ENCODE data around the gene NDUFS6.

NDUFS6 gene

GRCh38 chr5:1853531-1853930 lies 52.3 kb downstream of the NDUFS6 start:
- H3K4me3 ChIP-seq (ENCODE audit: low read depth, low read length) = no peak overlapping the region
- TF ChIP-seq, protein P1, sequence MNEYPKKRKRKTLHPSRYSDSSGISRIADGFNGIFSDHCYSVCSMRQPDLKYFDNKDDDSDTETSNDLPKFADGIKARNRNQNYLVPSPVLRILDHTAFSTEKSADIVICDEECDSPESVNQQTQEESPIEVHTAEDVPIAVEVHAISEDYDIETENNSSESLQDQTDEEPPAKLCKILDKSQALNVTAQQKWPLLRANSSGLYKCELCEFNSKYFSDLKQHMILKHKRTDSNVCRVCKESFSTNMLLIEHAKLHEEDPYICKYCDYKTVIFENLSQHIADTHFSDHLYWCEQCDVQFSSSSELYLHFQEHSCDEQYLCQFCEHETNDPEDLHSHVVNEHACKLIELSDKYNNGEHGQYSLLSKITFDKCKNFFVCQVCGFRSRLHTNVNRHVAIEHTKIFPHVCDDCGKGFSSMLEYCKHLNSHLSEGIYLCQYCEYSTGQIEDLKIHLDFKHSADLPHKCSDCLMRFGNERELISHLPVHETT (tag by site-specific recombination; IDR thresholded peaks at IDR 0.05) = no peak
- TF ChIP-seq ZNF600 (tag by site-specific recombination; IDR thresholded peaks at IDR 0.05) = peak; percentile 27; the same call in 1 of the 2 replicates
- POLR2A ChIA-PET = no interaction called here
- CTCF ChIA-PET = interaction anchor here (0.5 kb wide), 1 partner anchor 121 kb away, joined by 4 read pairs; no protein-coding TSS in a partner anchor
- no peaks in the 10 kb centered on the region for H3K4me1 ChIP-seq (ENCODE audit: control insufficient read depth, insufficient read depth, low read length)
- H3K36me3 ChIP-seq (ENCODE audit: control insufficient read depth in 2 of 2, insufficient read depth in 1 of 2, low read length in 2 of 2) = no peaks in the 10 kb centered on the region
- no peaks in the 10 kb centered on the region for H3K9me3 ChIP-seq (ENCODE audit: control insufficient read depth, insufficient read depth, low read depth, low read length)
- no peak overlapping the region for H3K27ac ChIP-seq (ENCODE audit: extremely low read depth, low read depth, low read length)

GRCh38 chr5:1855075-1855474 lies 53.9 kb downstream of the NDUFS6 start:
- Histone ChIP-seq H3K27ac (ENCODE audit: extremely low read depth, low read depth, low read length) (no peak overlapping the region), H3K36me3 (ENCODE audit: control insufficient read depth in 2 of 2, insufficient read depth in 1 of 2, low read length in 2 of 2) (no peaks in the 10 kb centered on the region), H3K4me1 (ENCODE audit: control insufficient read depth, insufficient read depth, low read length) (no peaks in the 10 kb centered on the region), H3K4me3 (ENCODE audit: low read depth, low read length) (no peak overlapping the region), H3K9me3 (ENCODE audit: control insufficient read depth, insufficient read depth, low read depth, low read length) (no peaks in the 10 kb centered on the region)
- TF ChIP-seq ZNF350 (tag by site-specific recombination; IDR thresholded peaks at IDR 0.05) (no peak), YY2 (tag by site-specific recombination; IDR thresholded peaks at IDR 0.05) (no peak), ZNF433 (tag by site-specific recombination; IDR thresholded peaks at IDR 0.05; ENCODE audit: low read depth) (no peak), ZNF654 (tag by site-specific recombination; IDR thresholded peaks at IDR 0.05; ENCODE audit: low read depth) (no peak), ZIC2 (tag by site-specific recombination; IDR thresholded peaks at IDR 0.05) (peak; percentile 67), ZNF169 (tag by site-specific recombination; IDR thresholded peaks at IDR 0.05) (no peak), ZNF2 (tag by site-specific recombination; IDR thresholded peaks at IDR 0.05) (no peak), ZNF488 (tag by site-specific recombination; IDR thresholded peaks at IDR 0.05) (no peak)
- ChIA-PET CTCF (no interaction called here), POLR2A (no interaction called here)

- POLR2A ChIA-PET = no interaction called here
- CTCF ChIA-PET = no interaction called here
- Histone ChIP-seq H3K36me3 (ENCODE audit: control insufficient read depth in 2 of 2, insufficient read depth in 1 of 2, low read length in 2 of 2) (no peaks in the 10 kb centered on the region), H3K9me3 (ENCODE audit: control insufficient read depth, insufficient read depth, low read depth, low read length) (no peaks in the 10 kb centered on the region), H3K27ac (ENCODE audit: extremely low read depth, low read depth, low read length) (no peak overlapping the region), H3K4me1 (ENCODE audit: control insufficient read depth, insufficient read depth, low read length) (no peaks in the 10 kb centered on the region), H3K4me3 (ENCODE audit: low read depth, low read length) (no peak overlapping the region)
- TF ChIP-seq ZNF704 (tag by site-specific recombination; IDR thresholded peaks at IDR 0.05) (no peak), ZNF350 (tag by site-specific recombination; IDR thresholded peaks at IDR 0.05) (no peak), ZNF701 (tag by site-specific recombination; IDR thresholded peaks at IDR 0.05) (no peak), KLF8 (tag by site-specific recombination; IDR thresholded peaks at IDR 0.05) (no peak), ZNF830 (tag by site-specific recombination; IDR thresholded peaks at IDR 0.05; ENCODE audit: low read depth) (no peak), ZNF660 (tag by site-specific recombination; IDR thresholded peaks at IDR 0.05) (no peak), ZBTB26 (tag by site-specific recombination; optimal IDR thresholded peaks at IDR 0.05) (no peak), ZNF121 (tag by site-specific recombination; IDR thresholded peaks at IDR 0.05) (no peak), ZNF585B (tag by site-specific recombination; IDR thresholded peaks at IDR 0.05) (no peak), HOXA7 (CRISPR knock-in tag; IDR thresholded peaks at IDR 0.05; ENCODE audit: borderline replicate concordance) (no peak), ZNF707 (tag by site-specific recombination; IDR thresholded peaks at IDR 0.05) (no peak), BCL11A (tag by site-specific recombination; IDR thresholded peaks at IDR 0.05; ENCODE audit: low read depth) (no peak), ZNF473 (tag by site-specific recombination; IDR thresholded peaks at IDR 0.05) (no peak), KLF9 (tag by site-specific recombination; IDR thresholded peaks at IDR 0.05; ENCODE audit: low read depth) (no peak)
Measured at GRCh38 chr5:1855596-1855995, 54.4 kb downstream of the NDUFS6 start.
